GM21423 (cell line): ENCODE results near the gene TMEM260.
"Not testable (repeated sequence)": the region's sequence is repeated elsewhere in the genome, so short reads cannot be mapped to it uniquely, and the experiment has no call there.

Experiments used
- ATAC-seq: cut with Tn5 transposase; IDR thresholded peaks from one replicate; pipeline ENCODE4 v1.9.1; 2021; ENCODE audit warnings: mild to moderate bottlenecking, moderate library complexity; ENCODE audit not compliant: unreplicated experiment

Gene TMEM260

GRCh38 chr14:56666716-56667115 lies 87.1 kb downstream of the TMEM260 start:
- ATAC-seq = no peak

DNA sequence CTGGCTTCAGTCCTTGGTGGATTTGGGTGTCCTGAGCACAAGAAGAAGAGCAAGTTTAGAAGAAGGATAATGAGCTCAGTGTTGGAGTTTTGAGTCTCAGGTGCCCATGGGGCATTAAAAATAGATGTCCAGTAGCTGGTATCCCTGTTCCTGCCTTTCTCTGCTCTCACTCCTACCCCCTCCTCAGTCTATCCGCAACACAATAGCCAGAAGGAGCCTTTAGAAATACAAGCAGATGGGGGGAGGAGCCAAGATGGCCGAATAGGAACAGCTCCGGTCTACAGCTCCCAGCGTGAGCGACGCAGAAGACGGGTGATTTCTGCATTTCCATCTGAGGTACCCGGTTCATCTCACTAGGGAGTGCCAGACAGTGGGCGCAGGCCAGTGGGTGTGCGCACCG lies 87.7 kb downstream of the TMEM260 start:
- not testable (repeated sequence) for ATAC-seq

- ATAC-seq = no peak
These were observed 96.4 kb downstream of the TMEM260 start for GRCh38 chr14:56676042-56676441.

DNA sequence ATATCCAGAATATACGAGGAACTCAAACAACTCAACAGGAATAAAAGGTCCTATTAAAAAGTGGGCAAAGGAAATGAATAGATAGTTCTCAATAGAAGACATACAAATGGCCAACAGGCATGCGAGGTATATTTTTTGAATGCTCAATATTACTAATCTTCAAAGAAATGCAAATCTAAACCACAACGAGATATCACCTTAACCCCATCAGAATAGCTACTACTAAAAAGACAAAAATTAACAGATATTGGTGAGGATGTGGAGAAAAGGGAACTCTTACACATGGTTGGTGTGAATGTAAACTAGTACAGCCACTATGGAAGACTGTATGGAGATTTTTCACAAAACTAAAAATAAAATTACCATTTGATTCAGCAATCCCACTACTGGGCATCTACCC lies 99.2 kb downstream of the TMEM260 start:
- ATAC-seq = no peak

DNA sequence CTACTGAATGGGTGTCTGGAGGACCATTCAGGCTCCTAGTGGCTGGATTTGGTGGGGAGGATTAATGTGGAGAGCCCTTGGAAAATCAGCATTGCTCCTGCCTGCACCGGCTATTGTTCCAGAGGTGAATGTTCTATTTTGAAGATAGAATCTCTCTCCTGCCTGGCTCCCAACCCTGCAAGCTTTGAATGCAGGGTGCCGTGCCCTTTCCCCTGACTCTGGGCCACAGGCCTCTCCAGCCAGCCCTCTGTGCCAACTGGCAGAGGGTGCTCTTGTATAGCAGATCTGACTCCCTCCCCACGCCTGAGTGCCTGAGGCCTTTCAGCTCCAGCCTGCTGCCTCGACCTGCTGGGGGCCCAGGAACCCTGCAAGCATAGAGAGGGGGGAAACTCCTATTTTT lies 106.8 kb downstream of the TMEM260 start:
- ATAC-seq = no peak

- no peak for ATAC-seq
These were observed 107.5 kb downstream of the TMEM260 start for GRCh38 chr14:56687123-56687522.

DNA sequence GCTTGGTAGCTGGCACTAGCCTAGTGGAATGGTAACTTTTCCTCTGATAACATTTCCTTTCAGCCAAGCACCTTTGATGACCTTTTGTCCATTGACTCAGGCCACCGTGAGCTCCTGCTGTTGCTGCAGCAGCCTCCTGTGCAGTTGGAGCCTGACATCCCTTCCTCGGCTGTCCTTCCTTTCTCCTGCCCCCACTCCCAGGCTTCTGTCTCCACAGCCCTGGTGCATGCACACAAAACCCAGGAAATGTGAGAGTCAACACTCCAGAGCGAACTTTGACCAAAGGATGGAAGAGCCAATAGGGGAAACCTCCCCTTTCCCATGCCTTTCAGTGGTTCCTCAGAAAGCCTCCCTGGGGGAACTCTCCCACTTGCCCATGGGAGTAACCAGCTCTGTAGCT lies 115.0 kb downstream of the TMEM260 start:
- ATAC-seq = no peak

GRCh38 chr14:56695216-56695615 lies 115.6 kb downstream of the TMEM260 start:
- ATAC-seq = not testable (repeated sequence)
